ENCODE data around the gene ADAMTS12. TPM values are rescaled to one million over a fixed set of nuclear protein-coding genes. Genes with fewer than 3 reads are reported as not detected.
A peak's percentile ranks its signal among the peaks of the same experiment; 100 is the strongest.

ADAMTS12 gene
- total RNA-seq, 1 experiment from 2014 or later = 0.05 TPM

- CTCF ChIA-PET = no interaction called here
- intact Hi-C loops (cut with micrococcal nuclease) = no loop called here
- POLR2A ChIA-PET = no interaction called here
These were observed 64.6 kb downstream of the ADAMTS12 start for GRCh38 chr5:33827018-33827707.

DNA sequence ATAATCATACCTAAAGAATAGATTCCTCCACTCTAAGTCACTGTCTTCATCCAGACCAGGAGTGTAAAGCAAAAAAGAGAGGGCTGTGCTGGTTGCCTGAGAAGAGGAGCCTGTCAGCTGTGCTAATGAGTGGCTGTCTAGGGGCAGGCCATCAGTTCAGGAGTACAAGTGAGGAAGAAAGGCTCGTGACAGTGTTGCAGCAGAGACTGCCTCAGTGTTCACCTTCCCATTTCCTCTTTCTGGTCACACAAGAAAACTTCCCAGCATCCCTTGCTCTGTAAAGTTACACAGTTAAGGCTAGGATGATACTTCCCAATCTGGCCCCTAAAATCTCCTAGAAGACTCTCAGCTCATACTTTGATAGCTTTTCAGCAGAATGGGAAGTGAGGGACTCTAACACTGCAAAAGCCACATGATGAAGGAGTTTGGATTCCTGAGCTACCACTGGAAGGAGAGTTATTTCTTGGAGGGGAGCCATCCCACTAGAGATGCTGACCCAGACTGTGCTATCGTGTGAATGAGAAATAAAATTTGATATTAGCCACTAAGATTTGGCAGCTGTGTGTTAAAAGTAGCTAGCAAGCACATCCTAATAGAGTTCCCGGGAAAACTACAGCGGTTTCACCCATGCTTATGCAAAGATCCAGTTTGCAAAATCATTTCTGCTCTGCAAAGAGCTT, 67.1 kb downstream of the ADAMTS12 start:
- TF ChIP-seq, protein P1, sequence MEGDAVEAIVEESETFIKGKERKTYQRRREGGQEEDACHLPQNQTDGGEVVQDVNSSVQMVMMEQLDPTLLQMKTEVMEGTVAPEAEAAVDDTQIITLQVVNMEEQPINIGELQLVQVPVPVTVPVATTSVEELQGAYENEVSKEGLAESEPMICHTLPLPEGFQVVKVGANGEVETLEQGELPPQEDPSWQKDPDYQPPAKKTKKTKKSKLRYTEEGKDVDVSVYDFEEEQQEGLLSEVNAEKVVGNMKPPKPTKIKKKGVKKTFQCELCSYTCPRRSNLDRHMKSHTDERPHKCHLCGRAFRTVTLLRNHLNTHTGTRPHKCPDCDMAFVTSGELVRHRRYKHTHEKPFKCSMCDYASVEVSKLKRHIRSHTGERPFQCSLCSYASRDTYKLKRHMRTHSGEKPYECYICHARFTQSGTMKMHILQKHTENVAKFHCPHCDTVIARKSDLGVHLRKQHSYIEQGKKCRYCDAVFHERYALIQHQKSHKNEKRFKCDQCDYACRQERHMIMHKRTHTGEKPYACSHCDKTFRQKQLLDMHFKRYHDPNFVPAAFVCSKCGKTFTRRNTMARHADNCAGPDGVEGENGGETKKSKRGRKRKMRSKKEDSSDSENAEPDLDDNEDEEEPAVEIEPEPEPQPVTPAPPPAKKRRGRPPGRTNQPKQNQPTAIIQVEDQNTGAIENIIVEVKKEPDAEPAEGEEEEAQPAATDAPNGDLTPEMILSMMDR (IDR thresholded peaks at IDR 0.05 in 2 of 3, conservative IDR thresholded peaks at IDR 0.05 in 1 of 3; ENCODE audit: borderline replicate concordance in 1 of 3, insufficient read depth in 1 of 3, low read depth in 2 of 3, low read length in 2 of 3) = no peak
- TF ChIP-seq ZFX (IDR thresholded peaks at IDR 0.05) (no peak), ELF1 (IDR thresholded peaks at IDR 0.05; ENCODE audit: borderline replicate concordance, low read depth) (no peak), CEBPB (IDR thresholded peaks at IDR 0.05; ENCODE audit: low read depth) (no peak), EZH2 (IDR thresholded peaks at IDR 0.05) (no peak), FOSL1 (IDR thresholded peaks at IDR 0.05; ENCODE audit: low read depth) (no peak), EZH2phosphoT487 (IDR thresholded peaks at IDR 0.05; ENCODE audit: borderline replicate concordance) (no peak), SRF (IDR thresholded peaks at IDR 0.05; ENCODE audit: low read depth) (no peak), EGR1 (IDR thresholded peaks at IDR 0.05; ENCODE audit: low read depth) (no peak), ZNF274 (IDR thresholded peaks at IDR 0.05; ENCODE audit: low read depth, low read length) (no peak), SIN3A (IDR thresholded peaks at IDR 0.05; ENCODE audit: low read depth) (no peak), ZBTB33 (IDR thresholded peaks at IDR 0.05; ENCODE audit: extremely low read depth, insufficient replicate concordance, low read length) (no peak), CBX3 (IDR thresholded peaks at IDR 0.05; ENCODE audit: low read depth) (no peak)
- Histone ChIP-seq H2AFZ (ENCODE audit: low read depth, low read length, poor library complexity, severe bottlenecking) (no peak overlapping the region), H3K27ac (ENCODE audit: low read depth, low read length) (no peak overlapping the region), H3K4me2 (ENCODE audit: low read length) (no peak overlapping the region), H3K36me3 (ENCODE audit: control insufficient read depth in 1 of 2, insufficient read depth in 2 of 2, low read length in 2 of 2) (no peaks in the 10 kb centered on the region), H3K9me3 (ENCODE audit: control insufficient read depth in 1 of 2, insufficient read depth in 1 of 2, low read depth in 1 of 2, low read length in 2 of 2) (no peaks in the 10 kb centered on the region), H3K4me3 (replicated peaks in 1 of 2; ENCODE audit: low read depth in 1 of 2, low read length in 2 of 2) (no peak overlapping the region), H3K79me2 (ENCODE audit: insufficient read depth, low read length) (no peaks in the 10 kb centered on the region), H4K20me1 (ENCODE audit: insufficient read depth) (no peaks in the 10 kb centered on the region), H3K4me1 (ENCODE audit: control insufficient read depth in 1 of 2, insufficient read depth in 2 of 2, low read length in 2 of 2) (no peaks in the 10 kb centered on the region), H3K27me3 (ENCODE audit: insufficient read depth, low read length) (peaks cover 40% of the 10 kb centered on the region), H3K9ac (ENCODE audit: low read length) (no peak overlapping the region), H3K9me2 (ENCODE audit: insufficient read depth) (no peaks in the 10 kb centered on the region)
- no TSS peak for BruUV-seq (replicated peaks)
- no peak for DNase-seq (ENCODE audit: low read depth, low spot score)
- intact Hi-C loops (cut with micrococcal nuclease) = no loop called here
- ChIA-PET POLR2A (no interaction called here), CTCF (no interaction called here), RAD21 (ENCODE audit: low non-redundant PET in 1 of 2, low total read pairs in 2 of 2, uncharacterized antibody in 2 of 2, unreplicated experiment in 2 of 2) (no interaction called here)
- ATAC-seq = no peak

More at GRCh38 chr5:33827018-33827707, 64.6 kb downstream of the ADAMTS12 start:
- ATAC-seq (no peak), DNase-seq (ENCODE audit: low read depth, low spot score) (no peak)
- peak; percentile 85; the same call in 1 of the 2 replicates for TF ChIP-seq EZH2 (IDR thresholded peaks at IDR 0.05)
- TF ChIP-seq EZH2phosphoT487 (IDR thresholded peaks at IDR 0.05; ENCODE audit: borderline replicate concordance) = no peak
- RAD21 ChIA-PET (ENCODE audit: low non-redundant PET in 1 of 2, low total read pairs in 2 of 2, uncharacterized antibody in 2 of 2, unreplicated experiment in 2 of 2) = no interaction called here
- H3K4me2 ChIP-seq (ENCODE audit: low read length) = no peak overlapping the region
- no peaks in the 10 kb centered on the region for H3K4me1 ChIP-seq (ENCODE audit: control insufficient read depth in 1 of 2, insufficient read depth in 2 of 2, low read length in 2 of 2)
- H3K36me3 ChIP-seq (ENCODE audit: control insufficient read depth in 1 of 2, insufficient read depth in 2 of 2, low read length in 2 of 2) = no peaks in the 10 kb centered on the region
- no peaks in the 10 kb centered on the region for H3K9me2 ChIP-seq (ENCODE audit: insufficient read depth)
- peaks cover 61% of the 10 kb centered on the region for H3K27me3 ChIP-seq (ENCODE audit: insufficient read depth, low read length)
- H3K4me3 ChIP-seq (replicated peaks in 1 of 2; ENCODE audit: low read depth in 1 of 2, low read length in 2 of 2) = no peak overlapping the region
- no peaks in the 10 kb centered on the region for H3K79me2 ChIP-seq (ENCODE audit: insufficient read depth, low read length)
- no peak overlapping the region for H2AFZ ChIP-seq (ENCODE audit: low read depth, low read length, poor library complexity, severe bottlenecking)
- BruUV-seq (replicated peaks) = no TSS peak
- H3K27ac ChIP-seq (ENCODE audit: low read depth, low read length) = no peak overlapping the region
- no peak overlapping the region for H3K9ac ChIP-seq (ENCODE audit: low read length)
- H4K20me1 ChIP-seq (ENCODE audit: insufficient read depth) = no peaks in the 10 kb centered on the region
- H3K9me3 ChIP-seq (ENCODE audit: control insufficient read depth in 1 of 2, insufficient read depth in 1 of 2, low read depth in 1 of 2, low read length in 2 of 2) = no peaks in the 10 kb centered on the region

Data from HCT116 (cell line).